AG04450 (cell line): Measurements from ENCODE around the gene EHMT2. TPM values are rescaled to one million over a fixed set of nuclear protein-coding genes. Genes with fewer than 3 reads are reported as not detected.

ENCODE experiments used
- CTCF ChIA-PET: fragments of 300-600, 350-600 bp; formaldehyde crosslinking; extraction: SDS; loops from one replicate; lab custom pipeline; 2022; ENCODE audit warnings: antibody characterized with exemption, inconsistent platforms; lab: Charles Lee
- POLR2A ChIA-PET: fragments of 350-600 bp; formaldehyde crosslinking; extraction: SDS; loops from one replicate; lab custom pipeline; 2021; ENCODE audit warnings: antibody characterized with exemption, inconsistent platforms; lab: Yijun Ruan, JAX
- DNase-seq: peaks from one replicate; pipeline ENCODE4 v3.0.0-alpha.2; 2011; ENCODE audit warnings: low read depth, low spot score
- H3K27ac ChIP-seq: one replicate; pipeline ENCODE4 v1.5.1; 2012; ENCODE audit warnings: low read depth, low read length, control low read depth
- H3K27me3 ChIP-seq: one replicate; pipeline ENCODE4 v1.6.0; 2012; ENCODE audit warnings: low read length; ENCODE audit not compliant: control insufficient read depth, insufficient read depth
- H3K4me3 ChIP-seq: 2 replicates; pipeline ENCODE4 v1.5.1; 2011; ENCODE audit warnings: mild to moderate bottlenecking, low read depth, low read length, control low read depth
- H3K9me3 ChIP-seq: 2 replicates; pipeline ENCODE4 v1.5.1; 2012; ENCODE audit warnings: low read length; ENCODE audit not compliant: control insufficient read depth, insufficient read depth
- polyA plus RNA-seq: library from polyadenylated mRNA; depleted of rRNA; stranded (reverse); fragments of >200 nt; gene quantifications from 2 replicates; pipeline ENCODE4 v1.2.3, GENCODE V29; 2011
- TF ChIP-seq, protein P1 (sequence below): IDR thresholded peaks from 2 replicates; pipeline ENCODE4 v1.5.1; 2011; ENCODE audit warnings: low read depth, low read length, control low read depth, inconsistent platforms

Gene EHMT2
- polyA plus RNA-seq, 1 experiment, result 23.8 TPM

DNA sequence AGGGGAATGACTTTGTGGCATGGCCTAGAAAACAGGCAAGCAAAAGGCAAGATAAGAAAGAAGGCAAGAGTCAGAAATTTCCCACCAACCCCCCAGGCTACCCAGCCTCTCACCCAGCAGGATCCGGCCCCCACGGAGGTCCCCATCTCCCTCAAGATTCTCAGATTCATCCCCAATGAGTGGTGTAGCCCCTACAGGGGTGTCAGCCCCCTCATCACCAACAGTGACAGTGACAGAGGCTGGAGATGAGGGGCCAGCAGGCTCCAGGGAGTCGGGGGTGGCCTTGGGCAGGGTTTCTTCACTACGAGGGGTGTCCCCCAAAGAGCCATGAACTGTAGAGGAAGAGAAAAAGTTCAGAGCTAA, 1.0 kb downstream of the EHMT2 start:
- Histone ChIP-seq H3K4me3 (peak overlapping the region; percentile 96), H3K27me3 (no peaks in the 10 kb centered on the region), H3K27ac (peak overlapping the region; percentile 11), H3K9me3 (no peaks in the 10 kb centered on the region; the same call in 1 of the 2 replicates)
- ChIA-PET CTCF (interaction anchor here (1.2 to 4.0 kb wide), 2 partner anchors 55 to 350 kb away, joined by 3 to 44 read pairs; partner anchors contain the start of gene ATP6V1G2), POLR2A (interaction anchor here (0.6 to 1.7 kb wide), 3 partner anchors 56 to 160 kb away, joined by 3 to 4 read pairs (median 3); partner anchors contain the start of gene CLIC1)
- TF ChIP-seq, protein P1, sequence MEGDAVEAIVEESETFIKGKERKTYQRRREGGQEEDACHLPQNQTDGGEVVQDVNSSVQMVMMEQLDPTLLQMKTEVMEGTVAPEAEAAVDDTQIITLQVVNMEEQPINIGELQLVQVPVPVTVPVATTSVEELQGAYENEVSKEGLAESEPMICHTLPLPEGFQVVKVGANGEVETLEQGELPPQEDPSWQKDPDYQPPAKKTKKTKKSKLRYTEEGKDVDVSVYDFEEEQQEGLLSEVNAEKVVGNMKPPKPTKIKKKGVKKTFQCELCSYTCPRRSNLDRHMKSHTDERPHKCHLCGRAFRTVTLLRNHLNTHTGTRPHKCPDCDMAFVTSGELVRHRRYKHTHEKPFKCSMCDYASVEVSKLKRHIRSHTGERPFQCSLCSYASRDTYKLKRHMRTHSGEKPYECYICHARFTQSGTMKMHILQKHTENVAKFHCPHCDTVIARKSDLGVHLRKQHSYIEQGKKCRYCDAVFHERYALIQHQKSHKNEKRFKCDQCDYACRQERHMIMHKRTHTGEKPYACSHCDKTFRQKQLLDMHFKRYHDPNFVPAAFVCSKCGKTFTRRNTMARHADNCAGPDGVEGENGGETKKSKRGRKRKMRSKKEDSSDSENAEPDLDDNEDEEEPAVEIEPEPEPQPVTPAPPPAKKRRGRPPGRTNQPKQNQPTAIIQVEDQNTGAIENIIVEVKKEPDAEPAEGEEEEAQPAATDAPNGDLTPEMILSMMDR, result no peak
- no peak for DNase-seq

DNA sequence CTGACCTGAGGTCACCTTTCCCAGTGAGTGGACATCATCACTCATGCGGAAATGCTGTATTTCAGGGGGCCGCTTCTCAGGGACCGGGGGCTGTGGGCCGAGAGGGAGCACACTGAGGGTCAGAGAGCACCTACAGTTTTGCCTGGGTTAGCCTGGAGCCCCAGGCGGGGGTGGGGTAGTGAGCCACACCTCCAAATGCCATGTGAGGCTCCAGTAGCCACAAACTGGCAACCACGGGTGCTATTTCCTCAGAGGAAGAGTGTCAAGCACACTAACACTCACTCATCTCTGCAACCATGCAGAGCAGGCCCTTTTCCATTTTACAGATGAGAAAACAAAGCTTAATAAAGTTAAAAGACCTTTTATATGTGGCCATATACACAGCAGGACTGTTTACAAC, 4.7 kb downstream of the EHMT2 start:
- TF ChIP-seq, protein P1, result no peak
- ChIA-PET CTCF (no interaction called here), POLR2A (no interaction called here)
- H3K4me3 ChIP-seq, result no peak overlapping the region
- no peaks in the 10 kb centered on the region; the same call in 1 of the 2 replicates for H3K9me3 ChIP-seq
- H3K27me3 ChIP-seq, result no peaks in the 10 kb centered on the region
- no peak for DNase-seq
- no peak overlapping the region for H3K27ac ChIP-seq

DNA sequence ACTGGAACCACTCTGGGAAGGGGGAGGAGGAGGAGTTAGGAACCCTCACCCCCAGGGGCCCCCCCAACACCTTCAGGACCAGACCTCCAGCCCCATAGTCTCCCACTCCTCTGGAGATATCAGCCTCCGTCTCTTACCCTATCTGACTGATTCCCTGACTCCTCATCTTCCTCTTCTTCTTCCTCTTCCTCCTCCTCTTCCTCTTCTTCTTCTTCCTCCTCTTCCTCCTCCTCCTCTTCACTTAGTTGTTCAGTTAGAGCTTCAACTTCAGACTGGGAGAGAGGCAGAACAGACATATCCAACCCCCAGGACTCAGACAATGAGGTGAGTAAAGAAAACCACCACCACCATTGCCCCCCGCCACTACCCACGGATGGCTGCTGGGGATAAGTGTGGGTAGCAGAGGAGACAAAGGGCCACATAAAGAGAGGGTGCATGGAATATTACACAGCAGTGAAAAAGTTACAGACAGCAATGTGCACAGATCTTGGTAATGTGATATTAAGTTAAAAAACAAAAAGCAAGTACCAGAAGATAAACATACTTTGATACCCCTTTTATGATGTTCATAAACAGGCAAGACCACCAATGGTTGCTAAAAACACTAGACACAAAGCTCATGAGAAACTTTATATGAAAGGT, 8.0 kb downstream of the EHMT2 start:
- ChIA-PET POLR2A (no interaction called here), CTCF (interaction anchor here (0.6 to 5.0 kb wide), 8 partner anchors 8 to 269 kb away, joined by 3 to 21 read pairs (median 4); partner anchors contain the start of genes NELFE and SKIC2)

DNA sequence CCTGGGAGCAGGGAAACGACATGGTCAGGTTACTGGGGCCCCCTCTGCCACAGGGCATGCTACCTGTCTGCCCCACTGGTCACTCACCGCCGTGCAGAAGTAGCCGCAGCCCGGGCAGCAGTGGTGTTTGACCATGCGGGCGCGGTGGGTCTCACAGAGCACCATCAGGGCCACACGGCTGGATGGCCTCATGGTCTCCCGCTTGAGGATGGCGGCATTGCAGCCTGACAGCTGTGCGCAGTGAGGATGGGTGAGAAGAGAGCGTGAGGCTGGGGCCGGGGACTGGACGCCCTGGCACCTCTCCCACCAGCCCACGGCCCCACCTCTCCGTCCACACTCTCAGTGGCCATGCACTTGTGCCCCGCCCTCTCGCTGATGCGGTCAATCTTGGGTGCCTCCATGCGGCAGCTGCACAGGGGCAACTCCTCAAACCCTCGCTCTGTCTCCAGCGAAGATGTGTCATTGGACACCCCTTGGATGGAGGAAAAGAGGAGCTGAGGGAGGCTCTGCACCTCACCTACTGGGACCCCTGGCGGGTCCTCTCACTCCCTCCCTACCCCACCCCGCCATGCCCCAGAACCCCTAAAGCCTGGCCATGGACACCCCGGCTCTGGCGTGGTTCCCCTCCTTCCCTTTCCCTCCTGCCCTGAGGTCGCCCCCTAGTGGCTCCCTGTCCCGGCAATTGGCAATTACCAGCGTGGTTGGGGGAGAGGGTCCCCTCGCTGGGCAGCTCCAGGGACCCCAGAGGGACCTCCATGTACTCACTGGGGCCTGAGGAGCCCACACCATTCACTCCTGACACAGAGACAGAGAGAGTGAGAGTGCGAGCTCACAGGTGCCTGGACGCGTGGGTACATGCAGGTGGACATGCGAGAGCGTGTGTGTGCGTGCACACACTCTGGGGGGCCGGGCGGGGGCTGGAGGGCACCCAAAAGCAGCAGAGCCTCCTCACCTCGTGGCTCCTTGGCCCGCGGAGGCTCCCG, 8.9 kb downstream of the EHMT2 start:
- Histone ChIP-seq H3K27ac (no peak overlapping the region), H3K27me3 (no peaks in the 10 kb centered on the region), H3K9me3 (no peaks in the 10 kb centered on the region; the same call in 1 of the 2 replicates), H3K4me3 (no peak overlapping the region)
- DNase-seq, result no peak
- ChIA-PET POLR2A (interaction anchor here (0.6 kb wide), 1 partner anchor 58 kb away, joined by 14 read pairs; no protein-coding TSS in a partner anchor), CTCF (interaction anchor here (0.8 to 5.0 kb wide), 6 partner anchors 10 to 159 kb away, joined by 3 to 21 read pairs (median 7); partner anchors contain the start of genes NELFE and SKIC2)
- TF ChIP-seq, protein P1, result peak; percentile 74

More for the DNA sequence above, 8.0 kb downstream of the EHMT2 start:
- Histone ChIP-seq H3K27ac (no peak overlapping the region), H3K9me3 (no peaks in the 10 kb centered on the region; the same call in 1 of the 2 replicates), H3K4me3 (no peak overlapping the region), H3K27me3 (no peaks in the 10 kb centered on the region)
- DNase-seq, result no peak
- TF ChIP-seq, protein P1, result no peak
